IPS-18c (cell line): ENCODE data around the gene SNAPIN.

Experiments used
- H3K4me3 ChIP-seq: 2 replicates; pipeline ENCODE4 v1.7.0; 2013; ENCODE audit warnings: low read depth, mild to moderate bottlenecking, low read length, moderate library complexity; ENCODE audit not compliant: insufficient read depth
- H3K9me3 ChIP-seq: one replicate; pipeline ENCODE4 v1.6.1; 2013; ENCODE audit warnings: mild to moderate bottlenecking, low read length, moderate library complexity; ENCODE audit not compliant: control insufficient read depth, insufficient read depth

The SNAPIN gene

DNA sequence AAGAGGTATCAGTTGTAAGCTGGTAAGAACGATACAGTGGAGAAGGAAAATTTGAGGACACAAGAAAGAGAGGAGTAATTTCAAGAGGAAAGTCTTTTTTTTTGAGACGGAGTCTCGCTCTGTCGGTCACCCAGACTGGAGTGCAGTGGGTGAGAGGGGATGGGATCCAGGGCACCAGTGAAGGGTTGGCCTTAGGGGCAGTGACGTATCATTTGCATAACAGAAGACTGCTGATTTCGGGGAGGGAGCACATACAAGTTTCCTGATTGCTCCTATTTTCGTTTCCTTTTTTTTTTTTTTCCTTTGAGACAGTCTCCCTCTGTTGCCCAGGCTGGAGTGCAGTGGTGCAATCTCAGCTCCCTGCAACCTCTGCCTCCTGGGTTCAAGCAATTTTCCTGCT is 35.4 kb upstream of the SNAPIN start:
- H3K9me3 ChIP-seq: no peaks in the 10 kb centered on the region

DNA sequence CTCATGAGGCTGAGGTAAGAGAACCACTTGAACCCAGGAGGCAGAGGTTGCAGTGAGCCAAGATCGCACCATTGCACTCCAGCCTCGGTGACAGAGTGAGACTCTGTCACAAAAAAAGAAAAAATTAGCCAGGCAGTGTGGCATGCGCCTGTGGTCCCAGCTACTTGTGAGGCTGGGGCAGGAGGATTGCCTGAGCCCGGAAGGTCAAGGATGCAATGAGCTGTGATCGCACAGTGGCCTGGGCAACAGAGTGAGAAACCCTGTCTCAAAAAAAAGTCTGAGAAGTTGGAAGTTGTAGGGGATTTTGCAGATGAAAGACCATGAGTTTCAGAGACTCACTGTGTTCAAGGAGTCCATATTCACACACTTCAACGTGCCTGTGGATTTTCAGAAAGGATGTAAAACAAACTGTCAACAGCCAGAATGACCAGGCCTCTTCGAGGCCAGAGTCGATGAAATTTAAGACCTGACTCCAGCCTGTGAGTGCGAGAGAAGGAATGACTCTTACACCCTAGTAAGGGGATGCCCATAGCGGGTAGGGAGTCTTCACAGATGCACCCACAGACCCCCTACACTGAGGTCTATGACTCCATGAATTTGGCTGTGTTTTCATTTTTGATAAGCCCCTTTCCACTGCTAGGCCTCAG is 33.4 kb upstream of the SNAPIN start:
- peaks cover 2% of the 10 kb centered on the region for H3K9me3 ChIP-seq
- no peak overlapping the region for H3K4me3 ChIP-seq

More for the DNA sequence above, 35.4 kb upstream of the SNAPIN start:
- H3K4me3 ChIP-seq: no peak overlapping the region

DNA sequence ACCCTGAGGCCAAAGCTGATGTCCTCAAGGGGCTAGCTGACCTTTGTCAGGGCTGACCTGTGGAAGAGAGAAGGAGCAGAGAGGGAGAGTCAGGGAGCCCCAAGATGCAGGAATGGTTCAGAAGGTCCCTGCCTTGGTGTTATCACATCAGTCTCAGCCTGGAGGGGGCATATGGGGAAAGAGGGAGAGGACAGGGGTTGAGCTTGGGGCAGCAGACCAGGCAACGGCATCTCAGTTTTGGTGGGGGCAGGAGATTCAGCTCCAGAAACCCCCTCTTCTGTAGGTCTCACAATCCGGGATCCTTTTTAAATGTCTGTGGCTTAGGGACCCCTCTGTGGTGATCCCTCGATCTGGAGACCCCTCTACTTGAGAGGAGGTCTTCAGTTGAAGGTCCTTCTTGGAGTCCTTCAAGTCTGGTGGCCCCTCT is 32.0 kb upstream of the SNAPIN start:
- H3K9me3 ChIP-seq: peaks cover 2% of the 10 kb centered on the region
- peak overlapping the region; percentile 95 for H3K4me3 ChIP-seq

DNA sequence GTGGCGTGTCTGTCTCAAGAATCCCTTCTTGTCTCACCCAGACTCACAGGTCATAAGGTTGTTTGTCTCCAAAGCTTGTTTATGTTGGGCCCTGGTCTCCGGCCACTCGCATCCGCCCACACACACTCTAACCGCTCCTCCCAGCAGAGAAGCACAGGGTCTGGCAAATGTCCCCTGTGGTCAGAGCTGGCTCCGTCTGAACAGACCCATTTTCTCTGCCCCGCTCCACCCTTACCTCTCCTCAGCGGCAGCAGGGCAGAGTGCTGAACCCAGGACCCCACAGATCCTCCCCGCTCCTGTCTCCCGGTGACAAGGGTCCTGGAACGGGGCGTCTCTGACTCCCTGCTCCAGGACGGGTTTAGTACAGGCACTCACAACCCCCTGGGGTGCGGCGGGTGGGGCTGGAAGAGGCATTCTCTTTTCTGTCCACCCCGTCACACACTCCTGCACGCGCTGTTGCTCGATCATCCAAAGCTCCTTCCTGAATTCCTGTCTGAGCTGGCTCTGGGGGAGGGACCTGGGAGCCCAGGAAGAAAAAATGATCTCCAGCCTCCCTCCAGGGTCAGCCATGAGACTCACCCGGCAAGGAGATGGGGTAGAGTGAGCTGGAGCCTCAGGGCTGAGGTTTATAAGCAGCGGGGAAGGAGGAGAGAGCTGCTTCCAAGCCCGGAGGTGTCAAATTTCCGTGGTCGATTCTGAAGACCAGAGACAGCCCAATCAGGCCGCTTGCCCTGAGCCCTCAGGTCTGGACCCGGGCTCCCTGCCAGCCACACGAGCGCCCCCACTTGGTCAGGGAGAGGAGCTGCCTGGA is 31.4 kb upstream of the SNAPIN start, which contains the start of gene S100A13:
Gene S100A13 (minus strand): TSS at position 602 of the 811 bp plus-strand sequence. CDS start 1,033 bp downstream, outside the sequence.
- H3K4me3 ChIP-seq: peak within 1 kb of the TSS; percentile 95

DNA sequence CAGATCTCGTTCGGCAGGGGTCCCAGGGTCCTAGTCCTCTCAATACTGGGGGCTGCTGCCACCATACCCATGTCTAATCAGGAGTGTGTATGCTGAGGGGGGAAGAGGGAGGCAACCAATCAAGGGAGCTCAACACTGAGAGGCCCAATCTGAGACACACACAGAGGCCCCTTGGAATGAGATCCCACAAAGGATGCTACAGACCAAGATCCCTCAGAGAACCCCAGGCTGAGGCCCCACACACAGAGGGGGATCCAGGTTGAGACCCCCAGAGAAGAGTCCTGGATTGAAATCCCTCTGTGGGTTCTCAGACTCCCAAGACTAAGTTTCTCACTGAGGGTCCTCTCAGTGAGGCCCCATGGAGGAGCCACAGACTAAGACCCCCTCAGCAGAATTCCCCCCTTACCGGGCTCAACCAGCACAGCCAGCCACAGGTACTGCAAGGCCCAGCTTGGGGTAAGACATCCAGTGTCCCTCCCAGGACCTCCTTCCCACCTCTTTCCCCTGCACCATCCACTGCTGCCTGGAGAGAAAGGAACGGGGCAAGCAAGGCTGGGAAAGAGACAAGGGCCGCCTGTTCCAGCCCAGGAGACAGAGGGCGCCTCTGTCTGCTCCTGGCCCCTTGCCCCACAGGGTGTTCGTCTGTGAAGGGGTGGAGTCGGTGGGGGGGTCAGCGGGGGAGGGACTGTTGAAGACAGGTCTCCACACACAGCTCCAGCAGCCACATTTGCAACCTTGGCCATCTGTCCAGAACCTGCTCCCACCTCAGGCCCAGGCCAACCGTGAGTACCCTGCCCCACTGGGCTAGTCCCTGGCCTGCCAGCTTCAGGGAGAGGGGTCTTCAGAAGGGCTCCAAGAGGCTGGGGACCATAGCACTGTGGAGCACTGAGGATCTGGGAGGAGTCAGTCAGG is 30.5 kb upstream of the SNAPIN start, which contains the start of gene S100A1:
Gene S100A1 (plus strand): TSS at position 720 of the 912 bp plus-strand sequence. CDS start 2,088 bp downstream, outside the sequence.
- peak within 1 kb of the TSS; percentile 95 for H3K4me3 ChIP-seq
- peaks cover 2% of the 10 kb centered on the region for H3K9me3 ChIP-seq

More for the DNA sequence above, 31.4 kb upstream of the SNAPIN start, which contains the start of gene S100A13:
- peaks cover 2% of the 10 kb centered on the region for H3K9me3 ChIP-seq

DNA sequence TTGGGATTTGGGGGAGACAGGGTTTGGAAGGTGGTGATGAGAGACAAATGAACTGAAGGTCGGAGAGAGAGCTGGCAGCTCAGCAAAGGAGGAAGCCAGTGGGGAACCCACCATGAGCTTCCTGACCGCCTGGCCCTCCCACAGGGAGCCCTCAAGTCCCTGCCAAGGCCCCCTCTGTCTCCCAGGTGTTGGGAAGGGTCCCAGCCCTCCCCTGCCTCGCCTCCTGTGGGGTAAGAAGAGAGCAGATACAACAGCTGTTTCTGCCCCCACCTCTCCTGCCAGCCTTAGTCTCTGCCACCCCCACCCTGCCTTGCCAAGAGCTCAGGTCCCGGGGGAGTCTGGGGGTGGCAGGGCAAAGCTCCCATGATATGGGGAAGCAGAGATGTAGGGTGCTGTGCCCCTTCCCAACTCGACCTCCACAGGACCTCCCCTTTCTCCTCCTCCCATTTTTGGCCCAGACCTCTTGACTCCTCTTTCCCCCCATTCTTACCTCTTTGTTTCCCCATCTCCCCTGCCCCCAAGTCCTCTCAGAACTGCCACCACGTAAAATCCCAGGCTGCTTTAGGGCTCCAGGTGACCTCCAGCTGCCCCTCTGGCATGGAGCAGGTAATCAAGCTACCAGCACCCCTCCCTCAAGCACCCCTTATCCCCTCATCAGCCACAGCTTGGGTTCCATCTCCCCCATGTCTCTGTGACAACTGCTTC is 29.7 kb upstream of the SNAPIN start:
- Histone ChIP-seq H3K4me3 (no peak overlapping the region), H3K9me3 (peaks cover 2% of the 10 kb centered on the region)

DNA sequence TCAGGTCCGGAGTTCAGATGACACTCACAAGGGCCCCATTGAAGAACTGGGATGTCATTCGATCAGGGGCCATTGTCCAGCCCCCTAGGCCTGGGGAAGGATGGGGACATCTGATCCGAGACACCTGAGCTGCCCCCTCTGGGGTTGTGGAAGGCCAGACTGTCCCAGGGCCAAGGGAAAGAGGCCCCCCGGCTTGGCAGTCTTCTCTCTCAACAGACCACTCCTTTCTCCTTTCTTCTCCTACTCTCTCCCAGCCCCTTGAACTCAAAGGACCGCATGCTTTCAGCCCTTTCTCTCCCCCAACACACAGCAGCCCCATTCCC is 29.2 kb upstream of the SNAPIN start:
- no peak overlapping the region for H3K4me3 ChIP-seq

DNA sequence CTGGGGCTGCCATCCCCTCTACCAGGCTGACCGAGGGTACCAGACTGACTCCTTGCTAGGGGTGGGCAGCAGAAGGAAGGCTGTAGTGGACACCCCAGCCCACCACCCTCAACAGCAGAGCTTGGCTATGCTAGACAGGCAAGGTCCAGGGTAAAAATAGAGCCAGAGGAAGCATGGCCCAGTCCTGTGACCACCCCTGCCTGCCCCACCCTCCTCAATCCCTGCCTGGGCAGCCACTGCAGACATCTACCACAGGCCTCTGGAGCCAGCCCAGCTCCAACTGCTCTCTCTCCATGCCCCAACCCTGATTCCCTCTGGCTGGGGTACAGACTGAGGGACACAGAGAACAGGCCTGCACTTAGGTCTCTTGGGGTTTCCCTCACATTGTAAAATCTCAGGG is 28.5 kb upstream of the SNAPIN start:
- H3K9me3 ChIP-seq: peaks cover 2% of the 10 kb centered on the region
- no peak overlapping the region for H3K4me3 ChIP-seq

More for the DNA sequence above, 29.2 kb upstream of the SNAPIN start:
- peaks cover 2% of the 10 kb centered on the region for H3K9me3 ChIP-seq

DNA sequence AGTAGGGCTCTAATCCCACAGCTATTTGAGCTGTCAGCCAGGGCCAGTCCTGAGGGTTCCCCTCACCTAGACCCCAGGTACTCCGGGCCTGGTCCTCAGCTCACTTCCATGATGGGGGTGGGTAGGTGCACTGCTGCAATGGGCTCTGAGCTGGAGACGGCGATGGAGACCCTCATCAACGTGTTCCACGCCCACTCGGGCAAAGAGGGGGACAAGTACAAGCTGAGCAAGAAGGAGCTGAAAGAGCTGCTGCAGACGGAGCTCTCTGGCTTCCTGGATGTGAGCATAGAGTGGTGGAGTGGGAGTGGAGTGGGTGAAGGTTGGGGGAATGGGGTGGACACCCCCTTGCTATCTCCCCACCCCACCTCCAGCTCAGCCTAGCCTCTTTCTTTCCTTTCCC is 28.1 kb upstream of the SNAPIN start:
- Histone ChIP-seq H3K4me3 (no peak overlapping the region), H3K9me3 (peaks cover 2% of the 10 kb centered on the region)

DNA sequence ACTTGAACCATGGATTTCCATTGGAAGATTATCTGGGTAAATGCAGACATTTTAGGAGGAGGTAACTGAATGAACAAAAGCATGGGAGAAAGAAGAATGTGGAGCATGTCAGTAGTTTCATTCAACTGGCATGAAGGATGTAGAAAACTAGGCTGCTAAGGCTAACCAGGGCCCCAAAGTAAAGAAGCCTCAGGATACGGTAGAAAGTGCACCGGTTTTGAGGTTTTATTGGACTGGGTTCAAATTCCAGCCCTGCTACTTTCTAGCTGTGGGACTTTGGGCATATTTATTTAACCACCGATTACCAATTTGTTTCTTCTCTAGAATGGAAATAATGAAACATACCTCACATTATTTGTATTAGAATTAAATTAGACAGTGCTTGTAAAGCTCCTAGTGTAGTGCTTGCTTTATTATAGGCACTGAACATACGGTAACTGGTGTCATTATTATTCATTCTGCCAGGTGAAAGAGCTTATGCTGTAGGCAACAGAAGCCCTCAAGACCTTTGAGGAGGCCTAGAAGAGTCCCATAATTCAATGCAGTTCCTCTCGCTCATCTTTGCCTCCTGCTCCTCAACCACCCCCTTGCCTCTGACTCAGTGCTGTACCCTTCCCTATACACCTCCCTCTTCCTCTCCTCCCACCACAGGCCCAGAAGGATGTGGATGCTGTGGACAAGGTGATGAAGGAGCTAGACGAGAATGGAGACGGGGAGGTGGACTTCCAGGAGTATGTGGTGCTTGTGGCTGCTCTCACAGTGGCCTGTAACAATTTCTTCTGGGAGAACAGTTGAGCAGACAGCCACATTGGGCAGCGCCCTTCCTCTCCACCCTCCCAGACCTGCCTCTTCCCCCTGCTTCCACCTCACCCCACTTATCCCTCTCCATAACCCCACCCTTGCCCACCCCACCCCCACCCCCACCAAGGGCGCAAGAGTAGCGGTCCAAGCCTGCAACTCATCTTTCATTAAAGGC is 27.2 kb upstream of the SNAPIN start:
- Histone ChIP-seq H3K4me3 (no peak overlapping the region), H3K9me3 (peaks cover 2% of the 10 kb centered on the region)

DNA sequence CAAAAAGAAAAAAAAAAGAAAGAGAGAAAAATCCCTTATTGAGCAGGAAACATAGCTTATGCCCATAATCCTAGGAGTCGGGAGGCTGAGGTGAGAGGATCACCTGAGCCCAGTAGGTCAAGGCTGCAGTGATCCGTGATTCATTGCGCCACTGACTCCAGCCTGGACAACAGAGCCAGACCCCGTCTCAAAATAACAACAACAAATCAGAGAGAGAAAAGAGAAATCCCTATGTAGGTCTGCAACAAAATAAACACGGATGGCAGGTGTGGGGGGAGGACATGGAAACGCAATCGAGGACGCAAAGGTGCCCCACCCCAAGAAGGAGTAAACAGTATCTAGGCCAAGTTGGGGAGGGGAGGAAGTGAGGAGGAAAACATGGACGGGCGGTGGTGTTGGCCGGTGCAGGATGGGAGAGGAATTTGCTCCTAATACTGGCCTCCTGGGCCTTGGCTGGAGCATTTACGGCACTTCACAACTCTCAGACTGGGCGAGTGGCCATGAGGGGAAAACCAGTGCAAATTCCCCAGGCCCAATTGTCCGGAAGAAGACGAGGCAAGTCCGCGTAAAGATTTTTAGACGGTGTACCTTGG is 25.2 kb upstream of the SNAPIN start:
- peaks cover 2% of the 10 kb centered on the region for H3K9me3 ChIP-seq
- H3K4me3 ChIP-seq: peak overlapping the region; percentile 22; the same call in 1 of the 2 replicates

DNA sequence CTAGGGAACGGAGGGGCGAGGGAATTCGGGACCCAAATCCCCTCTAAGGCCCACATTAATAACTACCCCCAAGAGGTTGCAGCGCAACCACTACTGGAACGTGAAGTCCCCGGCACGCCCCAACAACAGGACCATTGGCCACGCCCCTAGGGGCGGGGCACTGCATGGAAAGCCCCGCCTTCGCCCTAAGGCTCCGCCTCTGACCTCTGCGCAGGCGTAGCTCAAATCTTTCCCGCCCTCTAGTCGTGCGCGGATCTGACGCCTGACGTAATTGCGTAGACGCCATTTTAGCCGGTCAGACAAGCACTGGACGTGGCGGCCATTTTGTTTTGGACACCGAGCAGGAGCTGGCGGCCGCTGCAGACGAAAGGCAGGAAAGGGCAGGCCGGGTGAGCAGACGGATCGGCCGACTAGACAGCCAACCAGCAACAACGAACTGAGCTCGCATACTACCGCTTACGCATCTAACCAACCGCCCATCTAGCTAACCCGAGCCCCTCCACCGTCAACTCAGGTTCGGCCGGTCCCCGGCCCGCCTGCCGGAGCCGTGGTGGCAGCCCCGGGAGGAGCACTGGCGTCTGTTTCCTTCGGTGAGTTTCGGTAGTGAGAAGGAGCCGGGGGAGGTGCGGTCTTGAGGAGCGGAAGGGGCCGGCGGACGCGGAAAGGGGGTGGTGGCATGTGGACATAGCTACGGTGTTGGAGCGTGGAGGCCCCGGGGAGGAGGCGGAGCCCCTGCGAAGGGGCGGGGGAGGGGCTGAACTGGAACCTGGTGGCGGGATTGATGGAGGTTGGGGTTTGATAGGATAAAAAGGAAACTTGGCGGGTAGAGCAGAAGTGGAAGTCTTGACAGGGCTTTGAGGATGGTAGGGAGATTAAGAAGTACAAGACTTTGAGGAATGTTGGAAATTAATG is 24.5 kb upstream of the SNAPIN start, which contains the start of gene CHTOP:
Gene CHTOP (plus strand): TSS at position 313 of the 912 bp plus-strand sequence. CDS start 2,523 bp downstream, outside the sequence.
- peak within 1 kb of the TSS; percentile 100 for H3K4me3 ChIP-seq
- H3K9me3 ChIP-seq: no peaks in the 10 kb centered on the region

DNA sequence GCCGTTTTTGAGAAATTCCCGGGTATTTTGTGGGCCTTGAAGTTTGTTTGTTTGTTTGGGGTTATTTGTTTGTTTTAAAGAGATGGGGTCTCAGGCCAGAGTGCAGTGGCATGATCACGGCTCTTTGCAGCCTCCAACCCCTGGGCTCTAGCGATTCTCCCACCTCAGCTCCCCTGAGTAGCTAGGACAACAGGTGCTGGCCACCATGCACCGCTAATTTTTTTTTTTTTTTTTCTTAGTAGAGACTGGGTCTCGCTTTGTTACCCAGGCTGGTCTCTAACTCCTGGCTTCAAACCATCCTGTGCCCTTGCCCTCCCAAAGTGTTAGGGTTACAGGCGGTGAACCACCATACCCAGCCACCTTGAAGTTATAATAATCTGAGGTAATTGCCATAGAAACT is 22.6 kb upstream of the SNAPIN start:
- no peak overlapping the region for H3K4me3 ChIP-seq

DNA sequence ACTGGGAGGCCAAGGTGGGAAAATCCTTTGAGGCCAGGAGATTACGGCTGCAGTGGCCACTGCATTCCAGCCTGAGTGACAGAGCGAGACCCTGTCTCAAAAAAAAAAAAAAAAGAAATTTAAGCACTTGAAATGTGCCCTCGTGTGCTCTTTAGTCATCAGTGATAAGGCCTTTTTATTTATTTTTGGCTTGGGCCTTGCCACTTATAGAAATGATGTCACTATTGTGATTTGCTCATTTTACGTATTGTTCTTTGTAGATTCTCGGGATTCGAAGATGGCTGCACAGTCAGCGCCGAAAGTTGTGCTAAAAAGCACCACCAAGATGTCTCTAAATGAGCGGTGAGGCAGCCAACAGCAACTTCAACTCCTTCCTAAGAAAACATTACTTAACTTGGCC is 22.2 kb upstream of the SNAPIN start:
- Histone ChIP-seq H3K9me3 (no peaks in the 10 kb centered on the region), H3K4me3 (no peak overlapping the region)

More for the DNA sequence above, 22.6 kb upstream of the SNAPIN start:
- H3K9me3 ChIP-seq: no peaks in the 10 kb centered on the region
